ENCODE measurements around the gene ILRUN. TPM values are rescaled to one million over a fixed set of nuclear protein-coding genes. Genes with fewer than 3 reads are reported as not detected.
A peak's percentile ranks its signal among the peaks of the same experiment; 100 is the strongest.
"Not testable (repeated sequence)": the region's sequence is repeated elsewhere in the genome, so short reads cannot be mapped to it uniquely, and the experiment has no call there.

ILRUN gene
- polyA plus RNA-seq, 1 of the 3 experiments (the other 2 are of a cell fraction) = 19.5 TPM

DNA sequence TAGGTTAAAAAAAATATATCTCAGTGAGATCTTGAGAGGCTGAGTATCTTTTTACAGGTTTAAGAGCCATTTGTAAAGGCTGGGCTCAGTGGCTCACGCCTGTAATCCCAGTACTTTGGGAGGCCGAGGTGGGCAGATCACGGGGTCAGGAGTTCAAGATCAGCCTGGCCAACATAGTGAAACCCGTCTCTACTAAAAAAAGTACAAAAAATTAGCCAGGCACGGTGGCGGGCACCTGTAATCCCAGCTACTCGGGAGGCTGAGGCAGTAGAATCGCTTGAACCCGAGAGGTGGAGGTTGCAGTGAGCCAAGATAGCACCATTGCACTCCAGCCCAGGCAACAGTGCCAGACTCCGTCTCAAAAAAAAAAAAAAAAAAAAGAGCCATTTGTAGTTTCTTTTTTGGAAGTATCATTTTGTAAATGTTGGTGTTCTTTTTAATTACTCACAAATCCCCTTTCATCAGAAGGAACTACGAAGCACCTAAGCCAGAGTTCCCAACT lies 40.6 kb downstream of the ILRUN start:
- WGBS (ENCODE audit: low lambda C conversion rate) = 73% methylated on average over 11 of the region's 11 CpGs
- H3K36me3 ChIP-seq (replicated peaks in 1 of 2; ENCODE audit: control insufficient read depth in 1 of 2, insufficient read depth in 2 of 2, low read length in 1 of 2); DNase-seq; H3K9me2 ChIP-seq; H3K27me3 ChIP-seq (ENCODE audit: insufficient read depth); H4K20me1 ChIP-seq (ENCODE audit: insufficient read depth); H3K9ac ChIP-seq; H2AFZ ChIP-seq (ENCODE audit: low read depth); H3K9me3 ChIP-seq: not testable (repeated sequence)
- peak overlapping the region; percentile 87 to 99 for H3K27ac ChIP-seq (ENCODE audit: low read depth in 2 of 2, low read length in 1 of 2)
- peak overlapping the region; percentile 76 for H3K4me2 ChIP-seq
- peak overlapping the region in 1 of 2 experiments; percentile 58; a peak in 1 of 4 replicates for H3K4me3 ChIP-seq (ENCODE audit: low read depth in 2 of 2, low read length in 1 of 2)
- H3F3A ChIP-seq (replicated peaks; ENCODE audit: insufficient read depth) = peaks cover 28% of the 10 kb centered on the region
- ChIA-PET CTCF (interaction anchor here (0.6 to 1.2 kb wide), 3 partner anchors 40 to 101 kb away, joined by 3 read pairs; no protein-coding TSS in a partner anchor), POLR2A (interaction anchor here (1.3 kb wide), 1 partner anchor 101 kb away, joined by 3 read pairs; the partner anchor contains the start of gene SNRPC)
- H3K4me1 ChIP-seq (ENCODE audit: control insufficient read depth in 1 of 2, insufficient read depth in 2 of 2, low read depth in 1 of 2, low read length in 1 of 2) = peaks cover 13 to 22% of the 10 kb centered on the region in 2 experiments; a peak in 3 of 4 replicates
- H3K79me2 ChIP-seq (ENCODE audit: insufficient read depth) = peaks cover 70% of the 10 kb centered on the region

DNA sequence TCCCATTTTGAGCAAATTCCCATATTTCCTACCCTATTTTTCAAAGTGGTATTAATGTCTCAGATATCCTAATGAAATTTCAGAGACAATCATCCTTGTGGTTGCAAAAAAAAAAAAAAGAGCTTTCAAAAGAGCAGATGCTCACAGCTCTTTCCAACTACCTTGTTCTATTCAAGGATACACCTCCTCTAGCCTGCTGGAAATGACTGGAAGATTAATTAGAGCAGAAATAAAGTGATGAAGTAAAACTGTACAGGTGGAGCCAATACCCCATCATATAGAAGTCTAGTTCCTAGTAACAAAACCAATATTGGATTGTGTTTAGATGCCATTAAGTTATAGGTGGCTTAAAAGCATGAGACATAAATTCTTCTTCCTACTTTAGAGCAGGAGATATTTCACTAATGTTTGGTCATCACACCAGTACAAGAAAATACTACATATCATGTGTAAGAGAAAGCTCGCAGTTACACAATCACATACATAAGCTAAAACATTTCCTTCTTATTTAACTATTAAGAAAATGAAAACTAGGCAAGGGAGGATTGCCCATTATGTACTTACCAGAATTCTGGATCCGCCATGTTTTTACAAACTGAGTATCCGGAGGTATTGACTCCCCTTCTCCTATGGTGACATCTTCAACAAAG lies 42.4 kb downstream of the ILRUN start:
- H3F3A ChIP-seq (replicated peaks; ENCODE audit: insufficient read depth) = peaks cover 28% of the 10 kb centered on the region
- H4K20me1 ChIP-seq (ENCODE audit: insufficient read depth) = no peaks in the 10 kb centered on the region
- peaks cover 66% of the 10 kb centered on the region for H3K79me2 ChIP-seq (ENCODE audit: insufficient read depth)
- H3K9ac ChIP-seq = no peak overlapping the region
- CTCF ChIA-PET = interaction anchor here (0.6 to 1.1 kb wide), 3 partner anchors 96 to 197 kb away, joined by 3 read pairs; no protein-coding TSS in a partner anchor
- peaks cover 13 to 22% of the 10 kb centered on the region in 2 experiments; a peak in 3 of 4 replicates for H3K4me1 ChIP-seq (ENCODE audit: control insufficient read depth in 1 of 2, insufficient read depth in 2 of 2, low read depth in 1 of 2, low read length in 1 of 2)
- WGBS (ENCODE audit: low lambda C conversion rate) = 98% methylated on average over 3 of the region's 3 CpGs
- H3K27ac ChIP-seq (ENCODE audit: low read depth in 2 of 2, low read length in 1 of 2) = no peak overlapping the region
- POLR2A ChIA-PET = no interaction called here
- H3K9me3 ChIP-seq = no peaks in the 10 kb centered on the region
- H3K27me3 ChIP-seq (ENCODE audit: insufficient read depth) = no peaks in the 10 kb centered on the region
- H3K36me3 ChIP-seq (replicated peaks in 1 of 2; ENCODE audit: control insufficient read depth in 1 of 2, insufficient read depth in 2 of 2, low read length in 1 of 2) = peaks cover 5 to 8% of the 10 kb centered on the region in 2 experiments
- H2AFZ ChIP-seq (ENCODE audit: low read depth) = no peak overlapping the region
- TF ChIP-seq TEAD4 (IDR thresholded peaks at IDR 0.05; ENCODE audit: borderline replicate concordance, insufficient read depth) = no peak
- no peak for TF ChIP-seq MXI1 (IDR thresholded peaks at IDR 0.05; ENCODE audit: low read depth, low read length)
- TF ChIP-seq, protein P1, sequence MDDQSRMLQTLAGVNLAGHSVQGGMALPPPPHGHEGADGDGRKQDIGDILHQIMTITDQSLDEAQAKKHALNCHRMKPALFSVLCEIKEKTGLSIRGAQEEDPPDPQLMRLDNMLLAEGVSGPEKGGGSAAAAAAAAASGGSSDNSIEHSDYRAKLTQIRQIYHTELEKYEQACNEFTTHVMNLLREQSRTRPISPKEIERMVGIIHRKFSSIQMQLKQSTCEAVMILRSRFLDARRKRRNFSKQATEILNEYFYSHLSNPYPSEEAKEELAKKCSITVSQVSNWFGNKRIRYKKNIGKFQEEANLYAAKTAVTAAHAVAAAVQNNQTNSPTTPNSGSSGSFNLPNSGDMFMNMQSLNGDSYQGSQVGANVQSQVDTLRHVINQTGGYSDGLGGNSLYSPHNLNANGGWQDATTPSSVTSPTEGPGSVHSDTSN (IDR thresholded peaks at IDR 0.05) = no peak
- no peak for TF ChIP-seq SIN3A (IDR thresholded peaks at IDR 0.05; ENCODE audit: borderline replicate concordance, low read depth, low read length)
- no peak for TF ChIP-seq YY1 (IDR thresholded peaks at IDR 0.05; ENCODE audit: low read depth)
- no peak for TF ChIP-seq CHD2 (IDR thresholded peaks at IDR 0.05; ENCODE audit: low read length, partially characterized antibody)
- TF ChIP-seq, protein P2, sequence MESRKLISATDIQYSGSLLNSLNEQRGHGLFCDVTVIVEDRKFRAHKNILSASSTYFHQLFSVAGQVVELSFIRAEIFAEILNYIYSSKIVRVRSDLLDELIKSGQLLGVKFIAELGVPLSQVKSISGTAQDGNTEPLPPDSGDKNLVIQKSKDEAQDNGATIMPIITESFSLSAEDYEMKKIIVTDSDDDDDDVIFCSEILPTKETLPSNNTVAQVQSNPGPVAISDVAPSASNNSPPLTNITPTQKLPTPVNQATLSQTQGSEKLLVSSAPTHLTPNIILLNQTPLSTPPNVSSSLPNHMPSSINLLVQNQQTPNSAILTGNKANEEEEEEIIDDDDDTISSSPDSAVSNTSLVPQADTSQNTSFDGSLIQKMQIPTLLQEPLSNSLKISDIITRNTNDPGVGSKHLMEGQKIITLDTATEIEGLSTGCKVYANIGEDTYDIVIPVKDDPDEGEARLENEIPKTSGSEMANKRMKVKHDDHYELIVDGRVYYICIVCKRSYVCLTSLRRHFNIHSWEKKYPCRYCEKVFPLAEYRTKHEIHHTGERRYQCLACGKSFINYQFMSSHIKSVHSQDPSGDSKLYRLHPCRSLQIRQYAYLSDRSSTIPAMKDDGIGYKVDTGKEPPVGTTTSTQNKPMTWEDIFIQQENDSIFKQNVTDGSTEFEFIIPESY (IDR thresholded peaks at IDR 0.05; ENCODE audit: borderline replicate concordance, low read depth) = no peak
- TF ChIP-seq NRF1 (IDR thresholded peaks at IDR 0.05; ENCODE audit: low read depth, low read length) = no peak
- TF ChIP-seq FOXJ3 (CRISPR knock-in tag; IDR thresholded peaks at IDR 0.05) = no peak
- H3K9me2 ChIP-seq = no peaks in the 10 kb centered on the region
- H3K4me2 ChIP-seq = no peak overlapping the region
- DNase-seq = no peak
- no peak overlapping the region for H3K4me3 ChIP-seq (ENCODE audit: low read depth in 2 of 2, low read length in 1 of 2)
